Endothelial cell of umbilical vein (primary cell): ENCODE measurements around the gene PRAMEF1. TPM values are rescaled to one million over a fixed set of nuclear protein-coding genes. Genes with fewer than 3 reads are reported as not detected.
"Not testable (repeated sequence)": the region's sequence is repeated elsewhere in the genome, so short reads cannot be mapped to it uniquely, and the experiment has no call there.

Experiments
- BruUV-seq: library from RNA; stranded (reverse); fragments of 400-500 nt; replicated peaks from 2 replicates; lab custom pipeline; 2021; lab: Mats Ljungman, UMichigan
- CTCF ChIA-PET: fragments of 300-600, 350-600 bp; sonication (Branson Sonifier 250); formaldehyde crosslinking; loops from one replicate; lab custom pipeline; 2021; ENCODE audit warnings: antibody characterized with exemption, inconsistent platforms; lab: Charles Lee
- POLR2A ChIA-PET: fragments of 300-600, 350-600 bp; sonication (Branson Sonifier 250); formaldehyde crosslinking; loops from one replicate; lab custom pipeline; 2021; ENCODE audit warnings: antibody characterized with exemption, inconsistent platforms; lab: Charles Lee
- DNase-seq: peaks from one replicate; pipeline ENCODE4 v3.0.0-alpha.2; 2011; ENCODE audit warnings: low read depth, low spot score
- FAIRE-seq: peaks from 2 replicates; lab custom pipeline; 2011; peaks lifted over from hg19 to GRCh38; lab: Jason Lieb, UNC
- H2AFZ ChIP-seq: 2 replicates; pipeline ENCODE4 v1.6.0; 2012; ENCODE audit warnings: low read depth, low read length, control low read depth, inconsistent platforms
- H3K27ac ChIP-seq: 2 replicates; pipeline ENCODE4 v1.5.1; 2011; ENCODE audit warnings: low read depth, mild to moderate bottlenecking, control low read depth, low read length, moderate library complexity; ENCODE audit not compliant: insufficient read depth
- H3K27me3 ChIP-seq, 2 experiments: 2 replicates each; pipeline versions ENCODE4 v1.6.0 to v1.6.1; 2011; ENCODE audit warnings: low read length in 2 of 2, mixed read lengths in 1 of 2; ENCODE audit not compliant: control insufficient read depth in 2 of 2, insufficient read depth in 2 of 2
- H3K36me3 ChIP-seq, 2 experiments: 2 replicates in 1 of 2; 3 replicates in 1 of 2; pipeline ENCODE4 v1.5.1; 2011; ENCODE audit warnings: low read length in 2 of 2, mild to moderate bottlenecking in 1 of 2, moderate library complexity in 1 of 2; ENCODE audit not compliant: control insufficient read depth in 2 of 2, insufficient read depth in 2 of 2; ENCODE audit errors: extremely low read depth in 1 of 2
- H3K4me1 ChIP-seq: 3 replicates; pipeline ENCODE4 v1.5.1; 2011; ENCODE audit warnings: mild to moderate bottlenecking, low read length; ENCODE audit not compliant: control insufficient read depth, insufficient read depth; ENCODE audit errors: extremely low read depth
- H3K4me2 ChIP-seq: 2 replicates; pipeline ENCODE4 v1.6.1; 2011; ENCODE audit warnings: low read length, control low read depth, mixed read lengths; ENCODE audit not compliant: insufficient read depth
- H3K4me3 ChIP-seq, 3 experiments: fragments of 200-600 bp in 1 of 3; sonication (generic), shearing (Covaris generic) in 1 of 3; replicated peaks in 1 of 3; 2 replicates each; pipeline ENCODE4 v1.5.1; 2011 to 2016; ENCODE audit warnings: control low read depth in 3 of 3, low read length in 3 of 3, mild to moderate bottlenecking in 2 of 3, inconsistent platforms in 1 of 3, low read depth in 1 of 3, moderate library complexity in 1 of 3; ENCODE audit not compliant: insufficient read depth in 1 of 3
- H3K79me2 ChIP-seq: 2 replicates; pipeline ENCODE4 v1.6.0; 2012; ENCODE audit warnings: low read length, inconsistent platforms; ENCODE audit not compliant: control insufficient read depth, insufficient read depth
- H3K9ac ChIP-seq: replicated peaks from 2 replicates; pipeline ENCODE3; 2011; ENCODE audit warnings: low read length, control low read depth; ENCODE audit not compliant: insufficient read depth; ENCODE audit errors: extremely low read depth
- H3K9me1 ChIP-seq: replicated peaks from 3 replicates; pipeline ENCODE4 v1.6.0; 2011; ENCODE audit warnings: mild to moderate bottlenecking, low read length; ENCODE audit not compliant: control insufficient read depth, insufficient read depth; ENCODE audit errors: extremely low read depth
- H3K9me3 ChIP-seq: replicated peaks from 2 replicates; pipeline ENCODE4 v1.5.1; 2012; ENCODE audit warnings: low read length, inconsistent platforms; ENCODE audit not compliant: control insufficient read depth, insufficient read depth
- H4K20me1 ChIP-seq: replicated peaks from 2 replicates; pipeline ENCODE3; 2011; ENCODE audit warnings: mild to moderate bottlenecking, low read length; ENCODE audit not compliant: control insufficient read depth, insufficient read depth; ENCODE audit errors: extremely low read depth
- EZH2 ChIP-seq: IDR thresholded peaks from 2 replicates; pipeline ENCODE4 v1.6.1; 2012; ENCODE audit warnings: borderline replicate concordance, low read depth, mild to moderate bottlenecking, moderate library complexity, low read length, inconsistent platforms; ENCODE audit not compliant: severe bottlenecking
- FOS ChIP-seq: IDR thresholded peaks from 2 replicates; pipeline ENCODE4 v1.6.1; 2011; ENCODE audit warnings: mild to moderate bottlenecking, low read length, moderate library complexity, borderline replicate concordance; ENCODE audit not compliant: insufficient read depth
- GATA2 ChIP-seq: IDR thresholded peaks from 2 replicates; pipeline ENCODE4 v1.7.0; 2011; ENCODE audit warnings: low read depth, mild to moderate bottlenecking, moderate library complexity, mixed read lengths, low read length; ENCODE audit not compliant: insufficient read length, insufficient read depth
- JUN ChIP-seq: IDR thresholded peaks from 2 replicates; pipeline ENCODE4 v1.6.1; 2011; ENCODE audit warnings: borderline replicate concordance, low read depth; ENCODE audit not compliant: insufficient read length, insufficient read depth
- MAX ChIP-seq: IDR thresholded peaks from 2 replicates; pipeline ENCODE4 v1.6.1; 2011; ENCODE audit not compliant: insufficient read depth, insufficient read length
- MYC ChIP-seq: IDR thresholded peaks from one replicate; pipeline ENCODE4 v1.6.1; 2011; ENCODE audit warnings: mild to moderate bottlenecking, low read depth, low read length
- POLR2A ChIP-seq: IDR thresholded peaks from 2 replicates; pipeline ENCODE4 v1.6.1; 2012; ENCODE audit warnings: low read depth, mild to moderate bottlenecking, control low read depth, low read length
- POLR2AphosphoS5 ChIP-seq: IDR thresholded peaks from 2 replicates; pipeline ENCODE4 v1.6.1; 2012; ENCODE audit warnings: low read depth, mild to moderate bottlenecking, control low read depth, low read length, moderate library complexity; ENCODE audit not compliant: insufficient read depth
- dilution Hi-C: fragments of 300-500 bp; cut with MboI; formaldehyde crosslinking; loops from one replicate; pipeline ENCODE4 v1.15.0; 2019; ENCODE audit warnings: low sequenced_read_pairs; ENCODE audit not compliant: extremely low pct_ligation_motif_present
- intact Hi-C: fragments of 100-400 bp; cut with micrococcal nuclease; formaldehyde crosslinking; loops from one replicate; pipeline ENCODE4 v1.10.0; 2022
- polyA plus RNA-seq, 4 experiments: library from polyadenylated mRNA; depleted of rRNA in 3 of 4; stranded (reverse) in 3 of 4; unstranded in 1 of 4; fragments of >200 nt; gene quantifications; 2 replicates each; pipeline versions ENCODE4 v1.2.1 to v1.2.3, GENCODE V29; 2011 to 2012; ENCODE audit warnings: missing spikeins in 1 of 4
- total RNA-seq: library from RNA; stranded (reverse); gene quantifications from 2 replicates; pipeline ENCODE4 v1.2.3, GENCODE V29; 2021
- TF ChIP-seq, protein P1 (sequence below), 2 donors: IDR thresholded peaks; 1 replicate in 1 of 2; 2 replicates in 1 of 2; pipeline ENCODE4 v1.5.1; 2011; ENCODE audit warnings: low read length in 2 of 2, mild to moderate bottlenecking in 2 of 2, moderate library complexity in 2 of 2, control low read depth in 1 of 2, inconsistent platforms in 1 of 2, low read depth in 1 of 2; ENCODE audit not compliant: insufficient read depth in 1 of 2; ENCODE audit errors: extremely low read depth in 1 of 2

Gene PRAMEF1
- total and polyA plus RNA-seq, 2 donors (not counting 3 experiments of a cell fraction or from before 2014, with no cell fraction given): not detected

- no peaks in the 10 kb centered on the region for H4K20me1 ChIP-seq
- dilution Hi-C loops (no loop called here), intact Hi-C loops (no loop called here)
- no peaks in the 10 kb centered on the region for H3K27me3 ChIP-seq
- H3K4me1 ChIP-seq: no peaks in the 10 kb centered on the region
- FAIRE-seq: no peak
- H3K79me2 ChIP-seq: no peaks in the 10 kb centered on the region
- ChIA-PET POLR2A (no interaction called here), CTCF (no interaction called here)
- H3K27ac ChIP-seq: no peak overlapping the region
- no peak overlapping the region for H3K4me3 ChIP-seq
- no peak for DNase-seq
- H3K9me3 ChIP-seq: no peaks in the 10 kb centered on the region
- no peak overlapping the region for H2AFZ ChIP-seq
- no peak overlapping the region for H3K4me2 ChIP-seq
- TF ChIP-seq EZH2: no peak
- TF ChIP-seq JUN: no peak
- no peak for TF ChIP-seq FOS
- TF ChIP-seq POLR2AphosphoS5: no peak
- no peak for TF ChIP-seq MAX
- TF ChIP-seq POLR2A: no peak
- no peak for TF ChIP-seq GATA2
- no peak for TF ChIP-seq MYC
- TF ChIP-seq, protein P1, sequence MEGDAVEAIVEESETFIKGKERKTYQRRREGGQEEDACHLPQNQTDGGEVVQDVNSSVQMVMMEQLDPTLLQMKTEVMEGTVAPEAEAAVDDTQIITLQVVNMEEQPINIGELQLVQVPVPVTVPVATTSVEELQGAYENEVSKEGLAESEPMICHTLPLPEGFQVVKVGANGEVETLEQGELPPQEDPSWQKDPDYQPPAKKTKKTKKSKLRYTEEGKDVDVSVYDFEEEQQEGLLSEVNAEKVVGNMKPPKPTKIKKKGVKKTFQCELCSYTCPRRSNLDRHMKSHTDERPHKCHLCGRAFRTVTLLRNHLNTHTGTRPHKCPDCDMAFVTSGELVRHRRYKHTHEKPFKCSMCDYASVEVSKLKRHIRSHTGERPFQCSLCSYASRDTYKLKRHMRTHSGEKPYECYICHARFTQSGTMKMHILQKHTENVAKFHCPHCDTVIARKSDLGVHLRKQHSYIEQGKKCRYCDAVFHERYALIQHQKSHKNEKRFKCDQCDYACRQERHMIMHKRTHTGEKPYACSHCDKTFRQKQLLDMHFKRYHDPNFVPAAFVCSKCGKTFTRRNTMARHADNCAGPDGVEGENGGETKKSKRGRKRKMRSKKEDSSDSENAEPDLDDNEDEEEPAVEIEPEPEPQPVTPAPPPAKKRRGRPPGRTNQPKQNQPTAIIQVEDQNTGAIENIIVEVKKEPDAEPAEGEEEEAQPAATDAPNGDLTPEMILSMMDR (IDR thresholded peaks at IDR 0.05; ENCODE audit: extremely low read depth in 1 of 2, insufficient read depth in 1 of 2, low read depth in 1 of 2, low read length in 2 of 2): no peak
- no peaks in the 10 kb centered on the region for H3K36me3 ChIP-seq
- H3K9ac ChIP-seq: no peak overlapping the region
- BruUV-seq: no TSS peak
- no peaks in the 10 kb centered on the region for H3K9me1 ChIP-seq
These were observed 12.3 kb upstream of the PRAMEF1 start for GRCh38 chr1:12778907-12779306.

GRCh38 chr1:12781488-12781887, 9.7 kb upstream of the PRAMEF1 start:
- FAIRE-seq, H3K4me1 ChIP-seq, H3K4me3 ChIP-seq, dilution Hi-C loops, intact Hi-C loops, POLR2A ChIA-PET, H3K27ac ChIP-seq, H3K36me3 ChIP-seq, H3K4me2 ChIP-seq, H3K9me1 ChIP-seq, BruUV-seq, DNase-seq, H3K79me2 ChIP-seq, H3K9ac ChIP-seq, CTCF ChIA-PET, H3K9me3 ChIP-seq, H3K27me3 ChIP-seq, H4K20me1 ChIP-seq, H2AFZ ChIP-seq: not testable (repeated sequence)

GRCh38 chr1:12783783-12784182, 7.4 kb upstream of the PRAMEF1 start:
- CTCF ChIA-PET, dilution Hi-C loops: not testable (repeated sequence)

More at GRCh38 chr1:12783783-12784182, 7.4 kb upstream of the PRAMEF1 start:
- H3K9ac ChIP-seq, H3K9me1 ChIP-seq, H3K4me3 ChIP-seq, DNase-seq, POLR2A ChIA-PET, H3K27me3 ChIP-seq, H3K4me1 ChIP-seq, H3K9me3 ChIP-seq, H4K20me1 ChIP-seq, H3K36me3 ChIP-seq, H2AFZ ChIP-seq, H3K79me2 ChIP-seq, BruUV-seq, intact Hi-C loops, FAIRE-seq, H3K4me2 ChIP-seq, H3K27ac ChIP-seq: not testable (repeated sequence)
